Mesenchymal stem cell (in vitro differentiated cells and primary cell): ENCODE results near the gene TOMM40.

Source experiments
- DNase-seq: peaks from one replicate; pipeline ENCODE4 v3.0.0-alpha.2; 2013
- H2AFZ ChIP-seq: one replicate; pipeline ENCODE4 v1.6.1; 2013; ENCODE audit warnings: low read depth, mild to moderate bottlenecking, control low read depth, inconsistent platforms, low read length, moderate library complexity
- H2AK5ac ChIP-seq: 2 replicates; pipeline ENCODE4 v1.6.1; 2013; ENCODE audit warnings: low read length, moderate library complexity, mild to moderate bottlenecking, inconsistent platforms; ENCODE audit not compliant: severe bottlenecking
- H2BK120ac ChIP-seq: one replicate; pipeline ENCODE4 v1.6.1; 2013; ENCODE audit warnings: low read depth, mild to moderate bottlenecking, inconsistent platforms, low read length, moderate library complexity
- H2BK12ac ChIP-seq, 2 experiments: one replicate each; pipeline ENCODE4 v1.6.1; 2013; ENCODE audit warnings: inconsistent platforms in 2 of 2, low read length in 2 of 2, mild to moderate bottlenecking in 2 of 2, moderate library complexity in 2 of 2, control low read depth in 1 of 2
- H2BK15ac ChIP-seq: one replicate; pipeline ENCODE4 v1.6.1; 2013; ENCODE audit warnings: mild to moderate bottlenecking, low read depth, inconsistent platforms; ENCODE audit not compliant: poor library complexity, severe bottlenecking
- H2BK5ac ChIP-seq: 2 replicates; pipeline ENCODE4 v1.6.1; 2013; ENCODE audit warnings: low read depth, mild to moderate bottlenecking, low read length, control low read depth, inconsistent platforms; ENCODE audit not compliant: poor library complexity, severe bottlenecking
- H3K14ac ChIP-seq, 2 experiments: one replicate each; pipeline ENCODE4 v1.6.1; 2013; ENCODE audit warnings: inconsistent platforms in 2 of 2, low read length in 2 of 2, control low read depth in 1 of 2, mild to moderate bottlenecking in 1 of 2, moderate library complexity in 1 of 2
- H3K18ac ChIP-seq, 2 experiments: one replicate each; pipeline ENCODE4 v1.6.1; 2013; ENCODE audit warnings: inconsistent platforms in 2 of 2, low read length in 2 of 2, control low read depth in 1 of 2, low read depth in 1 of 2, mild to moderate bottlenecking in 1 of 2
- H3K23ac ChIP-seq, 2 experiments: one replicate each; pipeline ENCODE4 v1.6.1; 2013; ENCODE audit warnings: inconsistent platforms in 2 of 2, low read length in 2 of 2, mild to moderate bottlenecking in 2 of 2, moderate library complexity in 2 of 2, control low read depth in 1 of 2
- H3K27ac ChIP-seq: 2 replicates; pipeline ENCODE4 v1.5.1; 2013; ENCODE audit warnings: mild to moderate bottlenecking, moderate library complexity, low read length, control low read depth, inconsistent platforms; ENCODE audit not compliant: poor library complexity, severe bottlenecking
- H3K27me3 ChIP-seq, 2 experiments: 2 replicates each; pipeline versions ENCODE4 v1.6.1 to v1.7.0; 2013; ENCODE audit warnings: low read length in 2 of 2, mild to moderate bottlenecking in 2 of 2, moderate library complexity in 2 of 2, control low read depth in 1 of 2, inconsistent platforms in 1 of 2; ENCODE audit not compliant: control insufficient read depth in 1 of 2, insufficient read depth in 1 of 2
- H3K36me3 ChIP-seq, 2 experiments: 2 replicates each; pipeline versions ENCODE4 v1.6.1 to v1.7.0; 2013; ENCODE audit warnings: low read length in 2 of 2, control low read depth in 1 of 2, inconsistent platforms in 1 of 2, low read depth in 1 of 2, mild to moderate bottlenecking in 1 of 2; ENCODE audit not compliant: insufficient read depth in 2 of 2, control insufficient read depth in 1 of 2
- H3K4ac ChIP-seq, 2 experiments: one replicate each; pipeline ENCODE4 v1.6.1; 2013; ENCODE audit warnings: inconsistent platforms in 2 of 2, low read length in 2 of 2, mild to moderate bottlenecking in 2 of 2, moderate library complexity in 2 of 2, control low read depth in 1 of 2, low read depth in 1 of 2
- H3K4me1 ChIP-seq: 2 replicates; pipeline ENCODE4 v1.6.1; 2013; ENCODE audit warnings: low read depth, low read length, control low read depth; ENCODE audit not compliant: control insufficient read depth, insufficient read depth
- H3K4me2 ChIP-seq: 2 replicates; pipeline ENCODE4 v1.6.1; 2013; ENCODE audit warnings: low read length, mild to moderate bottlenecking, inconsistent platforms; ENCODE audit not compliant: poor library complexity, severe bottlenecking
- H3K4me3 ChIP-seq, 2 experiments: 2 replicates each; pipeline versions ENCODE4 v1.5.1 to v1.7.0; 2013; ENCODE audit warnings: low read length in 2 of 2, mild to moderate bottlenecking in 2 of 2, control low read depth in 1 of 2, low read depth in 1 of 2; ENCODE audit not compliant: insufficient read depth in 1 of 2
- H3K79me1 ChIP-seq: replicated peaks from 2 replicates; pipeline ENCODE4 v1.6.1; 2013; ENCODE audit warnings: mild to moderate bottlenecking, control low read depth, low read length, inconsistent platforms; ENCODE audit not compliant: poor library complexity, severe bottlenecking
- H3K9ac ChIP-seq: 2 replicates; pipeline ENCODE4 v1.7.0; 2013; ENCODE audit warnings: mild to moderate bottlenecking, low read length, moderate library complexity
- H3K9me3 ChIP-seq: 2 replicates; pipeline ENCODE4 v1.7.0; 2013; ENCODE audit warnings: mild to moderate bottlenecking, low read length; ENCODE audit not compliant: control insufficient read depth
- H4K8ac ChIP-seq: one replicate; pipeline ENCODE4 v1.6.1; 2013; ENCODE audit warnings: inconsistent platforms, mild to moderate bottlenecking, low read length, moderate library complexity
- H4K91ac ChIP-seq: one replicate; pipeline ENCODE4 v1.6.1; 2013; ENCODE audit warnings: mild to moderate bottlenecking, low read length, inconsistent platforms
- WGBS: methylation state at CpG from one replicate; pipeline ENCODE4 v1.1.7; 2013; ENCODE audit warnings: mixed read lengths; 5-methylcytosine and 5-hydroxymethylcytosine counted together

TOMM40 gene

DNA sequence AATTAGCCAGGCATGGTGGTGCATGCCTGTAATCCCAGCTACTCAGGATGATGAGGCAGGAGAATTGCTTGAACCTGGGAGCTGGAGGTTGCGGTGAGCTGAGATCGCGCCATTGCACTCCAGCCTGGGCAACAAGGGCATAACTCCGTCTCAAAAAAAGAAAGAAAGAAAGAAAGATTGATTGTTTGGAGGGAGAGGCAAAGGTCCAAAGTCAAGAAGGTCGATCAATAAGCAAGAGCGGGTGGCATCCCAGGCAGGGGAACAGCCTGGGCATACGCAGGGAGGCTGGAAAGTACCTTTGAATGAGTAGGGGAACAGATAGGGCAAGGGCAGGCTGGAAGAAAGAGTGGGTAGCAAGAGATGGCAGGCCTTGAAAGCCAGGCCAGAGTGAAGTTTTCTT, 39.0 kb downstream of the TOMM40 start:
- Histone ChIP-seq H3K9me3 (no peaks in the 10 kb centered on the region), H2BK120ac (no peak overlapping the region), H3K4me1 (peaks cover 7% of the 10 kb centered on the region), H3K4me3 (no peak overlapping the region), H3K79me1 (no peaks in the 10 kb centered on the region), H3K4ac (no peak overlapping the region), H4K8ac (no peak overlapping the region), H2BK15ac (no peak overlapping the region), H2AK5ac (no peak overlapping the region), H2AFZ (no peak overlapping the region), H3K18ac (no peak overlapping the region), H3K9ac (no peak overlapping the region), H3K23ac (no peak overlapping the region), H2BK12ac (no peak overlapping the region), H3K4me2 (no peak overlapping the region), H2BK5ac (no peak overlapping the region), H3K27ac (no peak overlapping the region), H3K27me3 (no peaks in the 10 kb centered on the region), H3K36me3 (no peaks in the 10 kb centered on the region), H3K14ac (no peak overlapping the region), H4K91ac (no peak overlapping the region)
- WGBS = 91% methylated on average over 7 of the region's 7 CpGs
- no peak for DNase-seq

GRCh38 chr19:44931541-44931940, 40.5 kb downstream of the TOMM40 start:
- no peak overlapping the region for H3K4me2 ChIP-seq
- no peak overlapping the region for H2BK120ac ChIP-seq
- no peak overlapping the region for H4K91ac ChIP-seq
- H2AFZ ChIP-seq = no peak overlapping the region
- no peak overlapping the region for H3K27ac ChIP-seq
- H2AK5ac ChIP-seq = no peak overlapping the region
- DNase-seq = no peak
- no peaks in the 10 kb centered on the region for H3K9me3 ChIP-seq
- no peaks in the 10 kb centered on the region for H3K36me3 ChIP-seq
- no peak overlapping the region for H4K8ac ChIP-seq
- no peak overlapping the region for H3K4ac ChIP-seq
- no peak overlapping the region for H3K14ac ChIP-seq
- H3K18ac ChIP-seq = no peak overlapping the region
- H3K4me1 ChIP-seq = peaks cover 6% of the 10 kb centered on the region
- H3K27me3 ChIP-seq = no peaks in the 10 kb centered on the region
- 89% methylated on average over 4 of the region's 4 CpGs for WGBS
- H3K9ac ChIP-seq = no peak overlapping the region
- no peaks in the 10 kb centered on the region for H3K79me1 ChIP-seq
- H2BK15ac ChIP-seq = peak overlapping the region; percentile 52
- no peak overlapping the region for H3K23ac ChIP-seq
- no peak overlapping the region for H2BK12ac ChIP-seq
- no peak overlapping the region for H3K4me3 ChIP-seq
- H2BK5ac ChIP-seq = no peak overlapping the region

- Histone ChIP-seq H3K9ac (no peak overlapping the region), H3K9me3 (no peaks in the 10 kb centered on the region), H4K8ac (no peak overlapping the region), H3K4me2 (no peak overlapping the region), H2AFZ (no peak overlapping the region), H3K14ac (no peak overlapping the region), H2BK5ac (no peak overlapping the region), H3K36me3 (no peaks in the 10 kb centered on the region), H3K27ac (no peak overlapping the region), H2AK5ac (no peak overlapping the region), H3K4me3 (no peak overlapping the region), H3K4me1 (peaks cover 3% of the 10 kb centered on the region), H2BK12ac (no peak overlapping the region), H3K79me1 (no peaks in the 10 kb centered on the region), H3K18ac (no peak overlapping the region), H4K91ac (no peak overlapping the region), H3K4ac (no peak overlapping the region), H2BK120ac (no peak overlapping the region), H3K27me3 (no peaks in the 10 kb centered on the region), H2BK15ac (no peak overlapping the region), H3K23ac (no peak overlapping the region)
- 77% methylated on average over 4 of the region's 5 CpGs for WGBS
- DNase-seq = no peak
Measured at GRCh38 chr19:44939668-44940067, 48.6 kb downstream of the TOMM40 start.

DNA sequence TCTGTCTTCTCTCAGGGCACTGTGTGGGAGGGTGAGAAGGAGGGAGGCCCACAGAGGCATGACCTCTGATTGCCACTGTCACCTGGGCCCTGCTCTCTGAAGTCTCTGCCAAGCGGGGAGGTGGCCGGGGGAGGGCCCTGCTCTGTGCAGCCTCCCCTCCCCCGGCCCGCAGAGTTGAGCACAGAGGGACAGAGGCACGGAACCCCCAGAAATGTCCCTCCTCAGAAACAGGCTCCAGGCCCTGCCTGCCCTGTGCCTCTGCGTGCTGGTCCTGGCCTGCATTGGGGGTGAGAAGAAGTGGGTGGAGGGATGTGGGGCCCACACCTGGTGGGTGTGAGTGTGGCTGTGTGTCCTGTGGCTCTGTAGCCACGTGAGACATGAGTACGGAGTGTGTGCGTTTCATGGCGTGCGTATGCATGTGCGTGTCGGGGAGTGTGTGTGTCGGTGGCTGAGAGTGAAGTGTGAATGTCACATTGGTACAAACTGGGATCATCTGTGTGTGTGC, 51.1 kb downstream of the TOMM40 start, which contains the start of gene APOC4:
APOC4 (plus strand) TSS at position 171 of the 505 bp plus-strand sequence; CDS start at position 212, 41 bp downstream.
- H3K9ac ChIP-seq = no peak within 1 kb of the TSS
- no peaks in the 10 kb centered on the region for H3K79me1 ChIP-seq
- H3K27ac ChIP-seq = no peak within 1 kb of the TSS
- WGBS = 91% methylated on average over 14 of the region's 14 CpGs
- H2BK120ac ChIP-seq = no peak within 1 kb of the TSS
- H2AFZ ChIP-seq = no peak within 1 kb of the TSS
- no peak within 1 kb of the TSS for H2BK5ac ChIP-seq
- no peak within 1 kb of the TSS for H2BK12ac ChIP-seq
- no peak within 1 kb of the TSS for H3K14ac ChIP-seq
- no peaks in the 10 kb centered on the region for H3K27me3 ChIP-seq
- no peak within 1 kb of the TSS for H3K4me3 ChIP-seq
- H3K4ac ChIP-seq = no peak within 1 kb of the TSS
- peaks cover 3% of the 10 kb centered on the region for H3K4me1 ChIP-seq
- no peak within 1 kb of the TSS for H2BK15ac ChIP-seq
- H3K9me3 ChIP-seq = no peaks in the 10 kb centered on the region
- no peak within 1 kb of the TSS for H3K4me2 ChIP-seq
- no peak within 1 kb of the TSS for H2AK5ac ChIP-seq
- no peaks in the 10 kb centered on the region for H3K36me3 ChIP-seq
- H3K23ac ChIP-seq = peak within 1 kb of the TSS in 1 of 2 experiments; percentile 14
- H3K18ac ChIP-seq = no peak within 1 kb of the TSS
- no peak for DNase-seq
- no peak within 1 kb of the TSS for H4K8ac ChIP-seq
- peak within 1 kb of the TSS; percentile 53 for H4K91ac ChIP-seq
